Nephron progenitor cell (in vitro differentiated cells): ENCODE measurements around the gene ARSB.

Experiments used
- DNase-seq: peaks from one replicate; pipeline ENCODE4 v3.0.0; 2021
- H3K27ac Mint-ChIP-seq: 2 replicates; pipeline ENCODE4 v1.8.0; 2021; ENCODE audit warnings: mild to moderate bottlenecking, moderate library complexity, mixed read lengths
- H3K27me3 Mint-ChIP-seq: 2 replicates; pipeline ENCODE4 v1.8.0; 2021; ENCODE audit warnings: mild to moderate bottlenecking, low read depth, mixed read lengths; ENCODE audit not compliant: poor library complexity
- H3K36me3 Mint-ChIP-seq: 2 replicates; pipeline ENCODE4 v1.8.0; 2021; ENCODE audit warnings: low read depth, mixed read lengths
- H3K4me1 Mint-ChIP-seq: 2 replicates; pipeline ENCODE4 v1.8.0; 2021; ENCODE audit warnings: mixed read lengths
- H3K4me3 Mint-ChIP-seq: 2 replicates; pipeline ENCODE4 v1.8.0; 2021; ENCODE audit warnings: mild to moderate bottlenecking, moderate library complexity, mixed read lengths
- H3K9me3 Mint-ChIP-seq: 2 replicates; pipeline ENCODE4 v1.8.0; 2021; ENCODE audit warnings: mild to moderate bottlenecking, moderate library complexity, mixed read lengths
- TF ChIP-seq, protein P1 (sequence below): fragments of 200-600 bp; sonication (generic); IDR thresholded peaks from 2 replicates; pipeline ENCODE4 v1.5.0; 2021; ENCODE audit warnings: antibody characterized with exemption

ARSB gene

GRCh38 chr5:78979909-78980308 lies 5.2 kb downstream of the ARSB start:
- Mint-ChIP-seq H3K27me3 (no peaks in the 10 kb centered on the region), H3K36me3 (peaks cover 12% of the 10 kb centered on the region), H3K9me3 (no peaks in the 10 kb centered on the region), H3K4me1 (peaks cover 23% of the 10 kb centered on the region), H3K4me3 (no peak overlapping the region), H3K27ac (no peak overlapping the region)
- DNase-seq, result no peak
- TF ChIP-seq, protein P1, sequence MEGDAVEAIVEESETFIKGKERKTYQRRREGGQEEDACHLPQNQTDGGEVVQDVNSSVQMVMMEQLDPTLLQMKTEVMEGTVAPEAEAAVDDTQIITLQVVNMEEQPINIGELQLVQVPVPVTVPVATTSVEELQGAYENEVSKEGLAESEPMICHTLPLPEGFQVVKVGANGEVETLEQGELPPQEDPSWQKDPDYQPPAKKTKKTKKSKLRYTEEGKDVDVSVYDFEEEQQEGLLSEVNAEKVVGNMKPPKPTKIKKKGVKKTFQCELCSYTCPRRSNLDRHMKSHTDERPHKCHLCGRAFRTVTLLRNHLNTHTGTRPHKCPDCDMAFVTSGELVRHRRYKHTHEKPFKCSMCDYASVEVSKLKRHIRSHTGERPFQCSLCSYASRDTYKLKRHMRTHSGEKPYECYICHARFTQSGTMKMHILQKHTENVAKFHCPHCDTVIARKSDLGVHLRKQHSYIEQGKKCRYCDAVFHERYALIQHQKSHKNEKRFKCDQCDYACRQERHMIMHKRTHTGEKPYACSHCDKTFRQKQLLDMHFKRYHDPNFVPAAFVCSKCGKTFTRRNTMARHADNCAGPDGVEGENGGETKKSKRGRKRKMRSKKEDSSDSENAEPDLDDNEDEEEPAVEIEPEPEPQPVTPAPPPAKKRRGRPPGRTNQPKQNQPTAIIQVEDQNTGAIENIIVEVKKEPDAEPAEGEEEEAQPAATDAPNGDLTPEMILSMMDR, result no peak

GRCh38 chr5:78979117-78979742 lies 5.9 kb downstream of the ARSB start:
- Mint-ChIP-seq H3K36me3 (peaks cover 12% of the 10 kb centered on the region), H3K4me3 (no peak overlapping the region), H3K27me3 (no peaks in the 10 kb centered on the region), H3K27ac (no peak overlapping the region), H3K4me1 (peaks cover 29% of the 10 kb centered on the region), H3K9me3 (no peaks in the 10 kb centered on the region)
- no peak for DNase-seq
- TF ChIP-seq, protein P1, result no peak

GRCh38 chr5:78975035-78975434 lies 10.1 kb downstream of the ARSB start:
- Mint-ChIP-seq H3K27ac (no peak overlapping the region), H3K4me1 (peaks cover 50% of the 10 kb centered on the region), H3K27me3 (no peaks in the 10 kb centered on the region), H3K4me3 (no peak overlapping the region), H3K9me3 (no peaks in the 10 kb centered on the region), H3K36me3 (peaks cover 12% of the 10 kb centered on the region)
- no peak for DNase-seq
- TF ChIP-seq, protein P1, result no peak

GRCh38 chr5:78974601-78975000 lies 10.5 kb downstream of the ARSB start:
- H3K4me3 Mint-ChIP-seq, result no peak overlapping the region
- no peaks in the 10 kb centered on the region for H3K9me3 Mint-ChIP-seq
- TF ChIP-seq, protein P1, result no peak
- H3K27me3 Mint-ChIP-seq, result no peaks in the 10 kb centered on the region
- no peak for DNase-seq
- peaks cover 50% of the 10 kb centered on the region for H3K4me1 Mint-ChIP-seq
- no peak overlapping the region for H3K27ac Mint-ChIP-seq
- H3K36me3 Mint-ChIP-seq, result peaks cover 9% of the 10 kb centered on the region

DNA sequence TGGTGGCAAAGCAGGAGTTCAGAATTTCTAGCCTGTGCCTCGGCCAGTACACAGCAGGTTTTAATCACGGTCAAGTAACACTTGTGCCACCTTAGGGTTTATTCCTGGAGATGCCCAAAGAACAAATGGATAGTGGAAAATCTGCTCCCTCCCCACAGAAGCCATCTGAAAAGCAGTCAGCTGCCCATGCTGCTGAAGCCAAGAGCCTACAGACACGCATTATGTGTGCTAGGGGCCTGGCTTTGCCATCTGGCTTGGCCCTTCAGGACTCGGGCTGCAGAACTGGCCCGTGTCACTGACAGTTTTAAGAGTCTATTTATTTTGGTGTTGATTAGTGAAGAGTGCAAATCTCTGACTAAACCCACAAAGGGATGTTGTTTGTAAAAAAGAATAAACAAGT lies 11.1 kb downstream of the ARSB start:
- no peaks in the 10 kb centered on the region for H3K9me3 Mint-ChIP-seq
- H3K4me1 Mint-ChIP-seq, result peaks cover 50% of the 10 kb centered on the region
- H3K36me3 Mint-ChIP-seq, result peaks cover 4% of the 10 kb centered on the region
- no peaks in the 10 kb centered on the region for H3K27me3 Mint-ChIP-seq
- TF ChIP-seq, protein P1, result no peak
- H3K27ac Mint-ChIP-seq, result no peak overlapping the region
- DNase-seq, result no peak
- no peak overlapping the region for H3K4me3 Mint-ChIP-seq
